ENCODE measurements around the gene NOP16. TPM values are rescaled to one million over a fixed set of nuclear protein-coding genes. Genes with fewer than 3 reads are reported as not detected.
"Not testable (repeated sequence)": the region's sequence is repeated elsewhere in the genome, so short reads cannot be mapped to it uniquely, and the experiment has no call there.

NOP16 gene
- polyA plus RNA-seq, 1 donor, result 30.4 TPM

GRCh38 chr5:176409765-176410164 is 21.4 kb upstream of the NOP16 start:
- DNase-seq (ENCODE audit: low read depth), result no peak

- no peak for DNase-seq (ENCODE audit: low read depth)
Observed at GRCh38 chr5:176408590-176408989, 20.2 kb upstream of the NOP16 start.

GRCh38 chr5:176408252-176408573 is 19.8 kb upstream of the NOP16 start:
- not testable (repeated sequence) for DNase-seq (ENCODE audit: low read depth)

- DNase-seq (ENCODE audit: low read depth), result no peak
Observed at GRCh38 chr5:176407456-176408251, 19.3 kb upstream of the NOP16 start.

GRCh38 chr5:176406436-176407052 is 18.1 kb upstream of the NOP16 start:
- DNase-seq (ENCODE audit: low read depth), result no peak

- DNase-seq (ENCODE audit: low read depth), result no peak
Observed at GRCh38 chr5:176405656-176406435, 17.4 kb upstream of the NOP16 start.

- DNase-seq (ENCODE audit: low read depth), result no peak
Observed at GRCh38 chr5:176401281-176402205, 13.1 kb upstream of the NOP16 start.

- no peak for DNase-seq (ENCODE audit: low read depth)
Observed at GRCh38 chr5:176400382-176401156, 12.2 kb upstream of the NOP16 start.

- DNase-seq (ENCODE audit: low read depth), result no peak
Observed at GRCh38 chr5:176397736-176398420, 9.5 kb upstream of the NOP16 start.

- DNase-seq (ENCODE audit: low read depth), result no peak
Observed at GRCh38 chr5:176396330-176396729, 7.9 kb upstream of the NOP16 start.

- DNase-seq (ENCODE audit: low read depth), result no peak
Observed at GRCh38 chr5:176394881-176395675, 6.7 kb upstream of the NOP16 start.

GRCh38 chr5:176394096-176394495 is 5.7 kb upstream of the NOP16 start:
- DNase-seq (ENCODE audit: low read depth), result no peak

- no peak for DNase-seq (ENCODE audit: low read depth)
Observed at GRCh38 chr5:176392526-176392925, 4.1 kb upstream of the NOP16 start.

- no peak for DNase-seq (ENCODE audit: low read depth)
Observed at GRCh38 chr5:176391999-176392398, 3.6 kb upstream of the NOP16 start.

GRCh38 chr5:176391479-176391878 is 3.1 kb upstream of the NOP16 start:
- no peak for DNase-seq (ENCODE audit: low read depth)

- no peak for DNase-seq (ENCODE audit: low read depth)
Observed at GRCh38 chr5:176389135-176390123, 1.0 kb upstream of the NOP16 start.

- no peak for DNase-seq (ENCODE audit: low read depth)
Observed at GRCh38 chr5:176388003-176388443, 375 bp downstream of the NOP16 start.

- DNase-seq (ENCODE audit: low read depth), result no peak
Observed at GRCh38 chr5:176387384-176387925, 943 bp downstream of the NOP16 start.

Measured in forelimb muscle (tissue), 1 donor.